PC-3 (cell line): Measurements from ENCODE around the gene TMEM184A.

Experiments
- EZH2 ChIP-seq: fragments of 300-600 bp; sonication (generic); IDR thresholded peaks from one replicate; pipeline ENCODE4 v1.6.1; 2017; ENCODE audit warnings: antibody characterized with exemption, mild to moderate bottlenecking, low read length; ENCODE audit not compliant: unreplicated experiment
- EZH2phosphoT487 ChIP-seq: fragments of 300-600 bp; sonication (generic); IDR thresholded peaks from 2 replicates; pipeline ENCODE4 v1.6.1; 2018; ENCODE audit warnings: mild to moderate bottlenecking, antibody characterized with exemption, low read length, borderline replicate concordance
- TF ChIP-seq, protein P1 (sequence below): fragments of 300-600 bp; sonication (generic); conservative IDR thresholded peaks from 2 replicates; pipeline ENCODE4 v1.5.1; 2017; ENCODE audit warnings: antibody characterized with exemption, low read depth, mild to moderate bottlenecking, low read length

DNA sequence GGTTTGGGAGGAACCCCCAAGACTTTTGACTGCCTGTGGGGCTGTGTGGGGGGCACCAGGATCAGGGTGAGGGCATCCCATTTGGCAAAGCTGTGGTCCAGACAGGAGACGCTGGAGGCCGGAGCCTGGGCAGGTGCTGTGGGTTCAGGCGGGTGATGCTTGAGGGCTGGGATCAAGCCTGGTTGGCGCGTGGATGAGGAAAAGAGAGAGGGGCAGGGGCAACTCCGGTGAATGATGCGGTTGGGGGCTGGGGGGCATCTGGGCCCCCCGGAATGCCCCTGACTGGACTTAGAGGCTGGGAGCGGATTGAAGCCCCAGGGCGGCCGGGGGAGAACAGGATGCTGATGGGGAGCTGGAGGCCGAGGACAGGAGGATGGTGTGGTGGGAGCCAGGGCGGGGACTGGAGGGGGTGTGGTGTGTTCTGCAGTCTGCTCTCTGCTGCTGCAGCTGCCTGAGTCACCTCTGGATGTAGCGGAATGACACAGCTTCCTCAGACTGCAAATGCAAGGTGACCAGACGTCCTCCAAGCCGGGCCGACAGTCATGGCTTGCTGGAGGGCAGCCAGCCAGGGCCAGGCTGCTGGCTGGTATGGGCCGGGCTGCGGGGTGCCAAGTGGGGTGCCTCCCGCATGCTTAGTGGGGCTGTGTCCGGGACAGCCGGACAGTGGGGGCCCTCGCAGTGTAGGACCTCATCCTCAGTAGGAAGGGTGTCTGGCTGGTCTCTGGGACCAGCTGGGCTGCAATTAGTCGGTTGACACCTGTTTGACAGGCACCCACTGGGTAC lies 22.3 kb downstream of the TMEM184A start:
- TF ChIP-seq EZH2 (no peak), EZH2phosphoT487 (no peak)
- TF ChIP-seq, protein P1, sequence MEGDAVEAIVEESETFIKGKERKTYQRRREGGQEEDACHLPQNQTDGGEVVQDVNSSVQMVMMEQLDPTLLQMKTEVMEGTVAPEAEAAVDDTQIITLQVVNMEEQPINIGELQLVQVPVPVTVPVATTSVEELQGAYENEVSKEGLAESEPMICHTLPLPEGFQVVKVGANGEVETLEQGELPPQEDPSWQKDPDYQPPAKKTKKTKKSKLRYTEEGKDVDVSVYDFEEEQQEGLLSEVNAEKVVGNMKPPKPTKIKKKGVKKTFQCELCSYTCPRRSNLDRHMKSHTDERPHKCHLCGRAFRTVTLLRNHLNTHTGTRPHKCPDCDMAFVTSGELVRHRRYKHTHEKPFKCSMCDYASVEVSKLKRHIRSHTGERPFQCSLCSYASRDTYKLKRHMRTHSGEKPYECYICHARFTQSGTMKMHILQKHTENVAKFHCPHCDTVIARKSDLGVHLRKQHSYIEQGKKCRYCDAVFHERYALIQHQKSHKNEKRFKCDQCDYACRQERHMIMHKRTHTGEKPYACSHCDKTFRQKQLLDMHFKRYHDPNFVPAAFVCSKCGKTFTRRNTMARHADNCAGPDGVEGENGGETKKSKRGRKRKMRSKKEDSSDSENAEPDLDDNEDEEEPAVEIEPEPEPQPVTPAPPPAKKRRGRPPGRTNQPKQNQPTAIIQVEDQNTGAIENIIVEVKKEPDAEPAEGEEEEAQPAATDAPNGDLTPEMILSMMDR, result no peak
